EL (cell line): ENCODE measurements around the gene MAPK8IP1.
A peak's percentile ranks its signal among the peaks of the same experiment; 100 is the strongest.

ENCODE experiments used
- DNase-seq: peaks from one replicate; pipeline ENCODE4 v3.0.0-alpha.2; 2016

Gene MAPK8IP1

DNA sequence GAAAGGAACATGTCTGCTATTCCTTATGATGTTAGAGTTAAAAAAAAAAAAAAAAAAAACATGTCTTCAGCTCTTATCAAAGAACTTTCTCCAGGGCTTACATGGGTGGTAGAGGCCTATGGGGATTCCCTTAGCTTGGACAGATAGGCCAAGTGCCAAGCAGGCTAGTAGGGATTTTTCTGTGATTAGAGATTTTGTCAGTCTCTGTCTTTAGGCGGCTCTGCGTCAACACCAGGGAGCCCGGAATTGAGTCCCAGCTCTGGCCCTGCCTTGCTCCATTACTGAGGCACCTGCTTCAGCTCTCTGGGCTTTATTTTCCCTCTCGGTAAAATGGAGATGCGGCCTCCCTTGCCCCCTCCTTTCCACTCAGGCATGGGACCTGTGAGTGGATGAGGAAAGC, 25.1 kb upstream of the MAPK8IP1 start:
- no peak for DNase-seq

- no peak for DNase-seq
Measured at GRCh38 chr11:45860764-45861510, 24.5 kb upstream of the MAPK8IP1 start.

GRCh38 chr11:45864041-45864440, 21.4 kb upstream of the MAPK8IP1 start:
- no peak for DNase-seq

DNA sequence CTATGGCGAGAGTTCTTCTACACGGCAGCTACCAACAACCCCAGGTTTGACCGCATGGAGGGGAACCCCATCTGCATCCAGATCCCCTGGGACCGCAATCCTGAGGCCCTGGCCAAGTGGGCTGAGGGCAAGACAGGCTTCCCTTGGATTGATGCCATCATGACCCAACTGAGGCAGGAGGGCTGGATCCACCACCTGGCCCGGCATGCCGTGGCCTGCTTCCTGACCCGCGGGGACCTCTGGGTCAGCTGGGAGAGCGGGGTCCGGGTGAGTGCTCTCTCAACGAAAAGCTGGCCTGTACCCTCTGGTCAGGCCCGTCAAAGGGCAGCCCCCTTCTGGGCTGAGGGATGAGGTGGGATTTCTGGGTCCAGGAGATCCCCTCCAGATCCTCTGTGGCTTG, 15.9 kb upstream of the MAPK8IP1 start:
- no peak for DNase-seq

DNA sequence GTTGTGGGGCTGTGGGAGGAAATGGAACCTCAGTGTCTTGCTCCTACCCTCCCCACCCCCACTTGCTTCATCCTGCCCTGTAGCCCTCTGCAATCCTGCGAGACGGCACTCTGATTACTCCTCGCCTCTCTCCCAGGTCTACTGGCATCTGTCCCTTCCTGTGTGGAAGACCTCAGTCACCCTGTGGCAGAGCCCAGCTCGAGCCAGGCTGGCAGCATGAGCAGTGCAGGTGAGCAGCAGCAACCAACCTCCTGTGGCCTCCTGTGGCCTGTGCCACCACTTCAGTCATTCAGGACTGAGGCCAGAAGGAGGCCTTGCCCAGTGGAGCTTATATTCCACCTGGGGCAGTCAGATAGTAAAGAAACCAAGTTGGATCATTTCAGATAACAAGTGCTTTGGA, 14.7 kb upstream of the MAPK8IP1 start:
- DNase-seq, result no peak

- no peak for DNase-seq
Measured at GRCh38 chr11:45871638-45872037, 13.8 kb upstream of the MAPK8IP1 start.

- peak; percentile 92 for DNase-seq
Measured at GRCh38 chr11:45872651-45873356, 12.6 kb upstream of the MAPK8IP1 start.

DNA sequence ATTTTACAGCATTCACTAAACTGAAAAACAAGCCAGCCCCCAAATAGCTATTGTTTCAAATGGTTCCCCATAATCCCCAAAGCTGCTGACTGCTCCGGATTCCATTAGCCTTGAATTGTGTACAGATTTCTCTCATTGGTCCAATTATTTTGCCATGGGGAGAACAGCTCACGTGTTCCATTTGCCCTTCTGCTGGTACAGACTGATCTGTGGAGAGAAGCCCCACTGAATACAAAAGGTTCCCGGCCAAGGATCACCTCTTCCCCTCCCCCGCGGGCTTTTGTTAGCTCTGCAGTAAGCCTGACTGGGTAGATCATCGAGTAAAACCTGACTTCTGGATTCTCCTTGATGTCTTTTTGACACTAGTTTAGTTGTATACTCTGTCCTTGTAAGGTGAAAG, 9.1 kb upstream of the MAPK8IP1 start:
- DNase-seq, result no peak

- no peak for DNase-seq
Measured at GRCh38 chr11:45877221-45877620, 8.2 kb upstream of the MAPK8IP1 start.

DNA sequence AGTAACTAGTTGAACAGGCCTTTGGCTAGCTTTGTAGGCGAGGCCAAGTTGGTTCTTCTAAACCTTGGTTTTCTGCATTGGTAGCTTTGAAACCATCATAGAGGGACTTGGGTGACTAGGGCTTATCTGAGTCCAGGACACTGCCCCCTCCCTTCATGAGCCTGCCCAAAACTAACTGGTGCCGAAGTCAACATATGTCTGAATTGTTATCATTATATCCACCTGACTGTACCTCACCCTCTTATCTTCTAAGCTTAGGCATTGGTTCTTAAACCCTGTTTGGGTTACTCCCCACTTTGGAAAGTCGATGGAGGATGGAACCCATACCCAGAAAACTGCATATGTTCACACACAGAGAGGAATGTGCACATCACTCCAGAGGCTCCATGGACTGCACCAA, 7.6 kb upstream of the MAPK8IP1 start:
- DNase-seq, result no peak

GRCh38 chr11:45879803-45880686, 5.4 kb upstream of the MAPK8IP1 start:
- DNase-seq, result peak; percentile 73

GRCh38 chr11:45880772-45881570, 4.5 kb upstream of the MAPK8IP1 start:
- DNase-seq, result no peak

GRCh38 chr11:45881708-45882368, 3.6 kb upstream of the MAPK8IP1 start:
- no peak for DNase-seq

DNA sequence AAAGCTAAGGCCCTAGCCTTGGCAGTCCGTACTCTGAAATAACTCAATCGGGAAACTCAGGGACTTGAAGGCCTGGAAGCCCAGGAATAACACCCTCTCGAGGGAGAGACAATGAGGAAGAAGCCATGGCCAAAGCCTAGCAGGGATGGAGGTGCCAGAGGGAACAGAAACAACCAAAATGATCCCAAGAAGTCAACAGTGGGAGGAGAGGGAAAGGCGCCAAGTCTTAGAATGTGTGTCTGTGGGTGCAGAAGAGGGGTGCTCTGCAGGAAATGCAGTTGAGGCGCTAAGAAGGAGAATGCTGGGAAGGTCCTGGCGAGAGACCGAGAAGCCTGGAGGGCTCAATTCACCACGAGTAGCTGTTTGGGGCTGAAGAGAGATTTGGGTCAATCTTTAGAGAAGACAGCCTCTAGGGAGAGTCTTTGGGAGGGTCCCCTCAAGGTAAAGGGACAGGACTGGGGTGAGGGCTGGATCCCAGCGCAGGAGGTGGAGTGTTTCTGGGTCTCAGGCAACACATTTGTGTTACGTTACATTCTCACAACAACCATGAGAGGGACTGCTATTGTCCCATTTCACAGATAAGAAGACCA, 760 bp upstream of the MAPK8IP1 start:
- DNase-seq, result no peak

DNA sequence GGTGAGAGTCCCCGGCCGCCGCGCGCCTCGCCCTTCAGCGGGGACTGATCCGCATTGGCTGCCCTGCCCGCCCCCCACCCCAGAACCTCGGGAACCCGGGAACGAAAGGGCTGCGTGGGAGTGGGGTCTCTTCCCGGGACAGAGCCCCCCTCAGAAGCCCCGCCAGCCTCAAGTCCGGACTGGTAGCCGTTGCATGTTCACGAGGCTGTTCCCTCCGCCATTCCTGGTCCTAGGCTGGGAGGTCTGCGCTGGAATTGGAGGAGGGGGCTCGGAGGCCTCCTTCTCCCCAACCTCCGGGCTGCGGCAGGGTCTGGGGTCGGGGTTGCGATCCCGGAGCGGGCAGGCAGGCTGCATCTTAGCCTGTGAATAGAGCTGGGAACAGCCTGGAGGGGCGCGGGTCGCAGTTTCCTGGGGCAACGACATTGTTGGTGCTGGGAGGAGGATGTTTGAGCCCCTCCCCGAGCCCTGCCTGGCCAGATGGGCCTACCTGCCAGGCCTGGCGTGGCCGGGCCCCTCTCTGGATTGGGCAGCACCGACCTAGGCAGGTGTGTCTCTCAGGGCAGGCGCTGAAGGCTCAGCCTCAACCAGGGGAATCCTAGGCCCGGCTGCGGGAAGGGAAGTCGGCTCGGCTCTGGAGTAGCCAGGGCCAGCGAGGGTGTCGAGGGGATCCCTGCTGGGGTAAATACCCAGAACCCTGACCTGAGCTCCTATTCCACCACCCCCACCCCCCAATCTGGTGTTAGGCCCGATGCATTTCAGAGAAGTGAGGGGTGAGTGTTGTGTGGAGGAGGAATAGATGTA, 670 bp downstream of the MAPK8IP1 start:
- no peak for DNase-seq

DNA sequence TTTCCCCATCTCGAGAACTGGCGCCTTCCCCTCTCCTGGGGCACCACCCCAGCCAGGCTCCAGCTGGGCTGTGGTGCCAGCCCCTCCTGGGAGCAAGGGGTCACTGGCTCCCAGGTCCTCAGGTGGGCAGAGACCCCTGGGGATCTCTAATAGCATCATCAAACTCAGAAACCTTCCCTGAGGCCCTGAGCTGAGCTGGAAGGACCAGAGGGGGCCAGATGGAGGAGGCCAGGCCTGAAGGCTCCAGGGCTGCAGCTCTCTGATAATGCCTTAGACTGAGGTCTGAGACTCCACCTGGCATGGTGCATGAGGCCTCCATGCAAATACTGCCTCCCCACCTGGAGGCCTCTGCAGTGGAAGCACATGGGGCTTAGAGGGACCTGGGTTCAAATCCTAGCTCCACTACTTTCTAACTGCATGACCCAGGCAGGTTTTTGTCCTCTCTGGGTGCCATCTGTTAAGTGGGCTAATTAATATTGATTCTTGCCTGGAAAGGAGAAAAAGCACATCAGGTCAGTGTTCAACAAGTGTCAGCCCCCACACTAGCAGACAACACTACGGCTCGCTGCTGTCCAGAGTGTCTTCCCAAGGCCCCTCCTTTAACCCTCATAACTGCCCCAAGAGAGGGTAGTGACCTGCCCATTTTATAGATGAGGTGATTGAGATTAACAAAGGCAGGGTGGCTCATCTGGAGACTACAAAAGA, 1.5 kb downstream of the MAPK8IP1 start:
- DNase-seq, result no peak

DNA sequence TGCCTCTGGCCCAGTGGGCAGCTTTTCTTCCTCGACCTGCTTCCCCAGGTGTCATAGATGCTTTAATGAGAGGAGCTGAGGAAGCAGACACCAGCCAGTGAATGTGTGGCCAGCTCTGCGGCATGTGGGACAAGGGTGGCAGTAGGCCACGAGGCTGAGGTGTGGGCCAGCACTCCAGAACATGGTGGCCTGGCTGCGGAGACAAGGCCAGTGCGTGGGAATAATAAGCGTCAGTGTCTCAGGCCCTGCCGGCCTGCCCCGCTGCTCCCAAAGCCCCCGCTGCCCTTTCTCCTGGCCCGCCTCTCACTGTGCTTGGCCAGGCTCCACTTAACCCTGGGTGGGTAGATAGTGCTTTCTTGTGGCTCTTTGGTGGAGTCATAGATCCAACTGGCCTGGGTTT, 2.1 kb downstream of the MAPK8IP1 start:
- no peak for DNase-seq

GRCh38 chr11:45889555-45889954, 4.1 kb downstream of the MAPK8IP1 start:
- DNase-seq, result no peak

DNA sequence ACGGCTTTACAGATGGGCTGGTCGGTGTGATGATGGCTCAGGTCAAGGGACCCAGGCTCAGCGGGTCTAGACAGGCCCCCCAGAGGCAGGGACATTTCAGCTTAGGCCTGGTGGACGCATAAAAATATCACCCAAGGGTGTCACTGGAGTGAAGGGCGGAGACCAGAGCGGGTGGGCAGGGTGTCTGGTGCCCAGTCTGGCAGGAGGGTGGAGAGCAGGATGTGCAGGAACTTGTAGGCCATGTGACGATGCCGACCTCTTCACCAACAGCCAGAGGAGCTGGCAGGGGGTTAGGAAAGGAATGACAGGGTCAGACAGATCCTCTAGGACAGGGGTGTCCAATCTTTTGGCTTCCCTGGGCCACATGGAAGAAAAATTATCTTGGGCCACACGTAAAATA, 4.5 kb downstream of the MAPK8IP1 start:
- no peak for DNase-seq

DNA sequence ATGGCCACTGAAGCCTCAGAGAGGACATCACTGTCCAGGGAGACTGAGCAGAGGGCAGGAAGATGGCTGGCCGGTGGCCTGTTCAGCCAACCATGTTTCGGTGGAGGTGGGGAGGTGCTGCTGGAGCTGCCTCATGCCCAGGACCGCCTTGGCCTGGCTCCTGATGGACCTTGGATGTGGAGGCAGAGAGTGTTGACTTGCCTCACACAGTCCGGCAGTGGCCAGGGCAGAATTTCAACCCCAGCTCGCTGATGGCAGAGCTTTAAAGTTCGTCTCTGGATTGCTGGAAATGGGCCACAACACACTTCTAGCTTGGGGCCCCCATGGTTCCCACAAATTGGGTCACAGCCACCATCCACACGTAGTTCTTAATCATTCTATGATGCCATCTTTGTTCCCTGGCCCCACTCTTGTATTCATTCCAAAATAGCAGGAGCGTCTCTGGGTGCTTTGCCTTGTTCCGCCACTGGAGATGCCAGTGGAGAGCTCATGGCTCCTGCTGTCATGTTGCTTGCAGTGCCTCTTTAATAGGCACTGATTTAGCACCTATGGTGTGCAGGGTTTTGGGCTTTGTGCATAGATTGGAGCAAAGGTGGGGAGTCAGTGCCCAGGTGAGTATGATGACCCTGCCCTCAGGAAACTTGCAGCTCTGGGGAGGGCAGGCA, 5.6 kb downstream of the MAPK8IP1 start:
- no peak for DNase-seq
